Hepatocyte (in vitro differentiated cells): ENCODE data around the gene TAS1R2. TPM values are rescaled to one million over a fixed set of nuclear protein-coding genes. Genes with fewer than 3 reads are reported as not detected.

ENCODE experiments used
- DNase-seq: peaks from one replicate; pipeline ENCODE4 v3.0.0-alpha.2; 2016; ENCODE audit warnings: low spot score
- H2AFZ ChIP-seq: fragments of 200-600 bp; sonication (generic); 2 replicates; pipeline ENCODE4 v1.6.0; 2016; ENCODE audit warnings: antibody characterized with exemption, mild to moderate bottlenecking
- H3K27ac ChIP-seq: fragments of 200-600 bp; sonication (generic); 2 replicates; pipeline ENCODE4 v1.5.1; 2016; ENCODE audit warnings: mild to moderate bottlenecking
- H3K27me3 ChIP-seq: fragments of 200-600 bp; sonication (generic); 2 replicates; pipeline ENCODE4 v1.6.1; 2016
- H3K36me3 ChIP-seq: fragments of 200-600 bp; sonication (generic); replicated peaks from 2 replicates; pipeline ENCODE4 v1.5.1; 2016; ENCODE audit warnings: low read depth; ENCODE audit not compliant: insufficient read depth
- H3K4me1 ChIP-seq: fragments of 200-600 bp; sonication (generic); 2 replicates; pipeline ENCODE4 v1.5.1; 2016; ENCODE audit warnings: mild to moderate bottlenecking, moderate library complexity; ENCODE audit not compliant: insufficient read depth
- H3K4me2 ChIP-seq: fragments of 200-600 bp; sonication (generic); 2 replicates; pipeline ENCODE4 v1.6.0; 2016
- H3K4me3 ChIP-seq: fragments of 200-600 bp; sonication (generic); 2 replicates; pipeline ENCODE4 v1.5.1; 2016; ENCODE audit warnings: mild to moderate bottlenecking
- H3K79me2 ChIP-seq: fragments of 200-600 bp; sonication (generic); 2 replicates; pipeline ENCODE4 v1.6.0; 2017; ENCODE audit warnings: mild to moderate bottlenecking
- H3K9me2 ChIP-seq: fragments of 200-600 bp; sonication (generic); replicated peaks from 2 replicates; pipeline ENCODE4 v1.6.0; 2017; ENCODE audit warnings: mild to moderate bottlenecking; ENCODE audit not compliant: insufficient read depth
- H3K9me3 ChIP-seq: fragments of 200-600 bp; sonication (generic); 2 replicates; pipeline ENCODE4 v1.5.1; 2016; ENCODE audit warnings: low read depth, mild to moderate bottlenecking
- H4K20me1 ChIP-seq: fragments of 200-600 bp; sonication (generic); 2 replicates; pipeline ENCODE4 v1.6.0; 2016; ENCODE audit warnings: mild to moderate bottlenecking; ENCODE audit not compliant: insufficient read depth, poor library complexity, severe bottlenecking
- CTCF ChIP-seq: fragments of 200-600 bp; sonication (generic); IDR thresholded peaks from 2 replicates; pipeline ENCODE4 v1.5.1; 2016; ENCODE audit warnings: antibody characterized with exemption, mild to moderate bottlenecking; ENCODE audit not compliant: poor library complexity
- EZH2 ChIP-seq: fragments of 200-600 bp; sonication (generic); IDR thresholded peaks from 2 replicates; pipeline ENCODE4 v1.6.1; 2016; ENCODE audit warnings: antibody characterized with exemption, mild to moderate bottlenecking, borderline replicate concordance
- EZH2phosphoT487 ChIP-seq: fragments of 200-600 bp; sonication (generic); IDR thresholded peaks from one replicate; pipeline ENCODE4 v1.6.1; 2018; ENCODE audit warnings: antibody characterized with exemption, mild to moderate bottlenecking, low read depth, moderate library complexity; ENCODE audit not compliant: unreplicated experiment, severe bottlenecking
- WGBS: methylation state at CpG from one replicate; pipeline ENCODE4 v1.1.6; 2016; ENCODE audit warnings: low lambda C conversion rate; ENCODE audit errors: missing lambda C conversion rate; 5-methylcytosine and 5-hydroxymethylcytosine counted together
- polyA plus RNA-seq: library from polyadenylated mRNA; unstranded; fragments of >200 nt; fragmentation: Nextera tagmentation; extraction: Ambion mirVana; gene quantifications from 2 replicates; pipeline ENCODE4 v1.2.1, GENCODE V29; 2016
- total RNA-seq: library from RNA; depleted of rRNA; stranded (reverse); fragments of >200 nt; gene quantifications from 2 replicates; pipeline ENCODE4 v1.2.3, GENCODE V29; 2014

Gene TAS1R2
- total RNA-seq (not detected in 2 replicates), polyA plus RNA-seq (not detected in 2 replicates)

GRCh38 chr1:18859560-18859959 is at the start of gene TAS1R2:
Gene TAS1R2 (minus strand): TSS chr1:18859660. CDS start chr1:18859660, 0 bp downstream.
- Histone ChIP-seq H3K9me2 (no peaks in the 10 kb centered on the region), H3K4me3 (no peak within 1 kb of the TSS), H3K4me1 (no peaks in the 10 kb centered on the region), H3K27ac (no peak within 1 kb of the TSS), H4K20me1 (no peaks in the 10 kb centered on the region), H2AFZ (no peak within 1 kb of the TSS), H3K36me3 (no peaks in the 10 kb centered on the region), H3K79me2 (no peaks in the 10 kb centered on the region), H3K27me3 (no peaks in the 10 kb centered on the region), H3K4me2 (no peak within 1 kb of the TSS), H3K9me3 (no peaks in the 10 kb centered on the region)
- TF ChIP-seq EZH2phosphoT487: no peak
- TF ChIP-seq EZH2: no peak
- no peak for TF ChIP-seq CTCF
- 81% methylated on average over 4 of the region's 4 CpGs for WGBS
- DNase-seq: no peak

GRCh38 chr1:18907917-18908845 is 48.7 kb upstream of the TAS1R2 start:
- Histone ChIP-seq H2AFZ (no peak overlapping the region), H3K27me3 (no peaks in the 10 kb centered on the region), H3K9me2 (no peaks in the 10 kb centered on the region), H3K79me2 (no peaks in the 10 kb centered on the region), H3K27ac (no peak overlapping the region), H3K4me2 (no peak overlapping the region), H3K36me3 (no peaks in the 10 kb centered on the region), H3K9me3 (no peaks in the 10 kb centered on the region), H4K20me1 (no peaks in the 10 kb centered on the region), H3K4me1 (peaks cover 5% of the 10 kb centered on the region), H3K4me3 (no peak overlapping the region)
- no peak for DNase-seq
- TF ChIP-seq EZH2phosphoT487 (no peak), EZH2 (no peak), CTCF (no peak)
- WGBS: 83% methylated on average over 22 of the region's 22 CpGs

DNA sequence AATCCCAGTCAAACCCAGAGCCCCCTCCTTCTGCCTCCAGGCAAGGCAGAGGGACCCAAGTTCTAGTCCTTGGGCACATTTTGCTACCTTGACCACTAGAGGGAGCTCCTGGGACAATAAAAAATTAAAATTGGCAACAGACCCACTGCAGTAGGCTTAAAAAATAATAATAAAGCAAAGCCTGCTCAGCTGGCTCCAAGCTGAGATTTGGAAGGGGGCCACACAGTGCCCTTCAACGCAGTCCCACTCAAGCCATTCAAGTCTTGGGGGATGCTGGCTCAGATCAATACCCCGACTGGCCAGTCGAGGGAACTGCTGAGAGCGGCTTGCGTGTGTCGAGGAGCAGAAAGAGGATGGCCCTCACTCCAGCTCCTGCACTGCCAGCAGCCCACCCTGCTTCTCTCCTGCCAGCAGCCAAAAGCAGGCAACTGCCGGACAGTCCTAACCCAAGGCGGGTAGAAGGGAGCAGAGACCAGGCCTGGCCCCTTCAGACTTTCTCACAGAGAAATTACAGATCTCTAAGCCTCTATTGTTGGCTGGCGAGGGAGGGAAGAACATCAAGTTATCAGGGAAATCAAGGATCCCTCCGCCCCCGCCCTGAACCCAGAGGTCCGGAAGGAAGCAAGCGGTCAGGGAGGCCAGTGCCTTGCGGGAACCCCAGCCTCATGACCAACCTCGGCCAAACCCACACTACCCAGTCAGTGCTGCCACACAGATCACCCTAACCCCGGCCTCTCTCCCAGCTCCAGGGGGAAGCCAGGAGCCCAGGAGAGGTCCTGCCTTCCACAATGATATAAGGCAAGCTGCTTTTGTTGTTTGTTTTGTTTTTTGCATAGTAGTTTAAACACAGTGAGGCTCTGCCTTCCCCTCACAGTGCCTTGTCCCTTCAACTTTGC is 47.8 kb upstream of the TAS1R2 start:
- Histone ChIP-seq H4K20me1 (no peaks in the 10 kb centered on the region), H3K79me2 (no peaks in the 10 kb centered on the region), H3K36me3 (no peaks in the 10 kb centered on the region), H3K9me3 (no peaks in the 10 kb centered on the region), H3K27me3 (no peaks in the 10 kb centered on the region), H3K9me2 (no peaks in the 10 kb centered on the region), H3K27ac (no peak overlapping the region), H3K4me1 (peaks cover 6% of the 10 kb centered on the region), H3K4me2 (no peak overlapping the region), H2AFZ (no peak overlapping the region), H3K4me3 (no peak overlapping the region)
- 73% methylated on average over 16 of the region's 16 CpGs for WGBS
- DNase-seq: peak; percentile 71
- TF ChIP-seq EZH2phosphoT487: no peak
- TF ChIP-seq CTCF: peak; percentile 97
